Panc1 (cell line): Measurements from ENCODE around the gene TJP2. TPM values are rescaled to one million over a fixed set of nuclear protein-coding genes. Genes with fewer than 3 reads are reported as not detected.

Source experiments
- ATAC-seq: fragments of 200-7000 bp; cut with Tn5 transposase; 2 replicates; pipeline ENCODE4 v1.9.1; 2020; ENCODE audit warnings: mild to moderate bottlenecking, moderate library complexity
- BruUV-seq: library from RNA; stranded (reverse); fragments of 400-500 nt; replicated peaks from 2 replicates; lab custom pipeline; 2021; lab: Mats Ljungman, UMichigan
- CTCF ChIA-PET: fragments of 300-600 bp; sonication (Branson Sonifier 250); formaldehyde crosslinking; loops from one replicate; lab custom pipeline; 2022; ENCODE audit warnings: antibody characterized with exemption; lab: Charles Lee
- POLR2A ChIA-PET: fragments of 300-600 bp; sonication (Branson Sonifier 250); formaldehyde crosslinking; loops from one replicate; lab custom pipeline; 2022; ENCODE audit warnings: antibody characterized with exemption; lab: Charles Lee
- DNase-seq: peaks from one replicate; pipeline ENCODE4 v3.0.0-alpha.2; 2010; ENCODE audit warnings: low read depth, low spot score
- H3K27ac ChIP-seq: 2 replicates; pipeline ENCODE4 v1.5.1; 2011; ENCODE audit warnings: mild to moderate bottlenecking, low read length, inconsistent platforms
- H3K27me3 ChIP-seq: fragments of 200-500 bp; sonication (Bioruptor generic); 2 replicates; pipeline ENCODE4 v1.6.0; 2014; ENCODE audit warnings: low read length, inconsistent platforms; ENCODE audit not compliant: control insufficient read depth, insufficient read depth
- H3K36me3 ChIP-seq: fragments of 200-500 bp; sonication (Bioruptor generic); 2 replicates; pipeline ENCODE4 v1.5.1; 2014; ENCODE audit warnings: inconsistent platforms, mild to moderate bottlenecking, low read length, moderate library complexity; ENCODE audit not compliant: control insufficient read depth, insufficient read depth
- H3K4me1 ChIP-seq: 2 replicates; pipeline ENCODE4 v1.5.1; 2011; ENCODE audit warnings: inconsistent platforms, mild to moderate bottlenecking, low read length, moderate library complexity; ENCODE audit not compliant: control insufficient read depth, insufficient read depth
- H3K4me3 ChIP-seq, 2 experiments: 2 replicates each; pipeline ENCODE4 v1.5.1; 2011 to 2012; ENCODE audit warnings: low read depth in 2 of 2, low read length in 2 of 2, mild to moderate bottlenecking in 2 of 2, inconsistent platforms in 1 of 2, moderate library complexity in 1 of 2
- H3K9me3 ChIP-seq: fragments of 200-500 bp; sonication (Bioruptor generic); 2 replicates; pipeline ENCODE4 v1.5.1; 2014; ENCODE audit warnings: low read depth, mild to moderate bottlenecking, inconsistent platforms, low read length, moderate library complexity; ENCODE audit not compliant: control insufficient read depth, insufficient read depth
- CTCF ChIP-seq: fragments of 450-650 bp; IDR thresholded peaks from 2 replicates; pipeline ENCODE4 v1.5.1; 2017; ENCODE audit warnings: mild to moderate bottlenecking
- POLR2AphosphoS5 ChIP-seq: IDR thresholded peaks from 2 replicates; pipeline ENCODE4 v1.6.1; 2012; ENCODE audit warnings: mild to moderate bottlenecking, low read depth, low read length, moderate library complexity
- REST ChIP-seq, 2 experiments: IDR thresholded peaks; 2 replicates each; pipeline ENCODE4 v1.6.1; 2011 to 2012; ENCODE audit warnings: low read depth in 2 of 2, control low read depth in 1 of 2, low read length in 1 of 2, mild to moderate bottlenecking in 1 of 2, moderate library complexity in 1 of 2; ENCODE audit not compliant: insufficient read depth in 1 of 2
- SIN3A ChIP-seq: IDR thresholded peaks from 2 replicates; pipeline ENCODE4 v1.6.1; 2012; ENCODE audit warnings: low read depth, mild to moderate bottlenecking, low read length, moderate library complexity, borderline replicate concordance; ENCODE audit not compliant: insufficient read depth
- TCF7L2 ChIP-seq: IDR thresholded peaks from 2 replicates; pipeline ENCODE4 v1.6.1; 2011; ENCODE audit warnings: mild to moderate bottlenecking, low read depth, low read length, inconsistent platforms
- in situ Hi-C: cut with HindIII; loops from 2 replicates; pipeline ENCODE4 v1.10.0; 2016; ENCODE audit warnings: low sequenced_read_pairs, low pct_unique_long_range_greater_than_20kb
- intact Hi-C: fragments of 100-400 bp; cut with micrococcal nuclease; formaldehyde crosslinking; loops from one replicate; pipeline ENCODE4 v1.10.0; 2022; ENCODE audit not compliant: unreplicated experiment
- total RNA-seq: library from RNA; stranded (reverse); gene quantifications from one replicate; pipeline ENCODE4 v1.2.1, GENCODE V29; 2021; ENCODE audit not compliant: unreplicated experiment

TJP2 gene
- total RNA-seq, 1 experiment from 2014 or later: 40.2 TPM

GRCh38 chr9:69308206-69308931 is 134.3 kb downstream of the TJP2 start:
- H3K36me3 ChIP-seq: no peaks in the 10 kb centered on the region
- CTCF ChIA-PET: no interaction called here
- H3K9me3 ChIP-seq: no peaks in the 10 kb centered on the region
- TF ChIP-seq SIN3A (no peak), POLR2AphosphoS5 (no peak), REST (IDR thresholded peaks at IDR 0.05; ENCODE audit: insufficient read depth in 1 of 2, low read depth in 2 of 2, low read length in 1 of 2) (no peak), TCF7L2 (no peak), CTCF (no peak)
- no peak overlapping the region for H3K27ac ChIP-seq
- POLR2A ChIA-PET: no interaction called here
- intact Hi-C loops: no loop called here
- ATAC-seq (no peak), DNase-seq (no peak)
- in situ Hi-C loops: no loop called here
- no TSS peak for BruUV-seq
- H3K4me3 ChIP-seq: no peak overlapping the region
- no peaks in the 10 kb centered on the region for H3K27me3 ChIP-seq
- H3K4me1 ChIP-seq: no peaks in the 10 kb centered on the region

GRCh38 chr9:69313175-69313574 is 139.1 kb downstream of the TJP2 start:
- POLR2A ChIA-PET: no interaction called here
- intact Hi-C loops: no loop called here
- Histone ChIP-seq H3K9me3 (no peaks in the 10 kb centered on the region), H3K36me3 (no peaks in the 10 kb centered on the region), H3K4me3 (no peak overlapping the region), H3K4me1 (no peaks in the 10 kb centered on the region), H3K27ac (no peak overlapping the region), H3K27me3 (no peaks in the 10 kb centered on the region; the same call in 1 of the 2 replicates)
- no TSS peak for BruUV-seq
- in situ Hi-C loops: no loop called here
- CTCF ChIA-PET: no interaction called here
- DNase-seq (no peak), ATAC-seq (no peak)
- TF ChIP-seq CTCF: no peak
- TF ChIP-seq POLR2AphosphoS5: no peak
- no peak for TF ChIP-seq TCF7L2
- TF ChIP-seq REST (IDR thresholded peaks at IDR 0.05; ENCODE audit: insufficient read depth in 1 of 2, low read depth in 2 of 2, low read length in 1 of 2): no peak
- no peak for TF ChIP-seq SIN3A
